ENCODE data around the gene FEN1.

FEN1 gene

GRCh38 chr11:61787928-61788491 lies 4.7 kb upstream of the FEN1 start:
- H4K91ac ChIP-seq (ENCODE audit: low read depth, low read length) = no peak overlapping the region
- whole genome bisulfite sequencing (ENCODE audit: extremely low coverage, insufficient coverage, insufficient read length) = no CpG with 5 or more reads among the region's 9 CpGs

GRCh38 chr11:61791737-61792309 lies 888 bp upstream of the FEN1 start:
- Histone ChIP-seq H3K4ac (ENCODE audit: low read depth, low read length) (peak overlapping the region; percentile 56), H2BK12ac (ENCODE audit: low read length) (no peak overlapping the region), H3K27ac (ENCODE audit: low read depth, low read length) (peak overlapping the region; percentile 88), H4K12ac (ENCODE audit: low read depth, low read length) (peak overlapping the region; percentile 93), H3K18ac (ENCODE audit: low read length) (peak overlapping the region; percentile 70), H3K9me3 (ENCODE audit: insufficient read depth, low read depth, low read length) (no peaks in the 10 kb centered on the region), H4K8ac (ENCODE audit: low read depth, low read length) (peak overlapping the region; percentile 99), H2AFZ (ENCODE audit: insufficient read depth, low read length, poor library complexity) (peak overlapping the region; percentile 97), H3K23ac (ENCODE audit: low read length) (no peak overlapping the region), H3K4me3 (ENCODE audit: low read depth, low read length) (peak overlapping the region; percentile 92), H3K79me2 (ENCODE audit: control insufficient read depth, insufficient read depth, low read length, poor library complexity) (peaks cover 20% of the 10 kb centered on the region), H3K36me3 (ENCODE audit: control insufficient read depth in 1 of 2, insufficient read depth in 2 of 2, low read length in 2 of 2) (peaks cover 48 to 49% of the 10 kb centered on the region in 2 experiments), H4K91ac (ENCODE audit: low read depth, low read length) (peak overlapping the region; percentile 100), H3K79me1 (ENCODE audit: low read length) (peaks cover 15% of the 10 kb centered on the region), H3K14ac (ENCODE audit: low read length) (peak overlapping the region; percentile 99), H2BK5ac (ENCODE audit: low read depth, low read length, poor library complexity) (peak overlapping the region; percentile 100), H2BK120ac (ENCODE audit: insufficient read depth, low read length, poor library complexity) (peak overlapping the region; percentile 99), H3K27me3 (ENCODE audit: insufficient read depth, low read length) (no peaks in the 10 kb centered on the region), H3K4me1 (ENCODE audit: control insufficient read depth in 1 of 2, insufficient read depth in 2 of 2, low read length in 2 of 2) (peaks cover 3 to 5% of the 10 kb centered on the region in 2 experiments), H3K9ac (ENCODE audit: low read length) (peak overlapping the region; percentile 99), H2AK5ac (ENCODE audit: low read length) (peak overlapping the region; percentile 14), H3K4me2 (ENCODE audit: low read length) (peak overlapping the region; percentile 93)
- WGBS (ENCODE audit: extremely low coverage, insufficient coverage, insufficient read length) = no CpG with 5 or more reads among the region's 14 CpGs
- peak; percentile 64 to 77 for DNase-seq

More at GRCh38 chr11:61787928-61788491, 4.7 kb upstream of the FEN1 start:
- Histone ChIP-seq H3K27ac (ENCODE audit: low read depth, low read length) (no peak overlapping the region), H2BK5ac (ENCODE audit: low read depth, low read length, poor library complexity) (no peak overlapping the region), H3K14ac (ENCODE audit: low read length) (no peak overlapping the region), H3K36me3 (ENCODE audit: control insufficient read depth in 1 of 2, insufficient read depth in 2 of 2, low read length in 2 of 2) (peaks cover 62 to 63% of the 10 kb centered on the region in 2 experiments), H3K79me1 (ENCODE audit: low read length) (peaks cover 12% of the 10 kb centered on the region), H4K8ac (ENCODE audit: low read depth, low read length) (no peak overlapping the region), H3K9ac (ENCODE audit: low read length) (no peak overlapping the region), H2BK120ac (ENCODE audit: insufficient read depth, low read length, poor library complexity) (no peak overlapping the region), H3K4me2 (ENCODE audit: low read length) (no peak overlapping the region), H3K4ac (ENCODE audit: low read depth, low read length) (no peak overlapping the region), H3K4me1 (ENCODE audit: control insufficient read depth in 1 of 2, insufficient read depth in 2 of 2, low read length in 2 of 2) (peaks cover 7 to 17% of the 10 kb centered on the region in 2 experiments), H3K4me3 (ENCODE audit: low read depth, low read length) (no peak overlapping the region), H4K12ac (ENCODE audit: low read depth, low read length) (no peak overlapping the region), H2BK12ac (ENCODE audit: low read length) (no peak overlapping the region), H3K27me3 (ENCODE audit: insufficient read depth, low read length) (no peaks in the 10 kb centered on the region), H3K23ac (ENCODE audit: low read length) (no peak overlapping the region), H2AFZ (ENCODE audit: insufficient read depth, low read length, poor library complexity) (no peak overlapping the region), H3K9me3 (ENCODE audit: insufficient read depth, low read depth, low read length) (peaks cover 1% of the 10 kb centered on the region), H2AK5ac (ENCODE audit: low read length) (no peak overlapping the region), H3K79me2 (ENCODE audit: control insufficient read depth, insufficient read depth, low read length, poor library complexity) (peaks cover 11% of the 10 kb centered on the region), H3K18ac (ENCODE audit: low read length) (no peak overlapping the region)
- peak in 1 of 2 donors; percentile 21 for DNase-seq

GRCh38 chr11:61793083-61793828 lies 545 bp downstream of the FEN1 start:
- WGBS (ENCODE audit: extremely low coverage, insufficient coverage, insufficient read length) = no CpG with 5 or more reads among the region's 29 CpGs
- peaks cover 15% of the 10 kb centered on the region for H3K79me1 ChIP-seq (ENCODE audit: low read length)
- peak overlapping the region; percentile 93 for H4K12ac ChIP-seq (ENCODE audit: low read depth, low read length)
- peak overlapping the region; percentile 99 for H4K8ac ChIP-seq (ENCODE audit: low read depth, low read length)
- no peak overlapping the region for H3K23ac ChIP-seq (ENCODE audit: low read length)
- peak in 1 of 2 donors; percentile 18 for DNase-seq
- H2AFZ ChIP-seq (ENCODE audit: insufficient read depth, low read length, poor library complexity) = peak overlapping the region; percentile 97
- H3K4ac ChIP-seq (ENCODE audit: low read depth, low read length) = peak overlapping the region; percentile 94
- peaks cover 33 to 38% of the 10 kb centered on the region in 2 experiments for H3K36me3 ChIP-seq (ENCODE audit: control insufficient read depth in 1 of 2, insufficient read depth in 2 of 2, low read length in 2 of 2)
- H3K4me1 ChIP-seq (ENCODE audit: control insufficient read depth in 1 of 2, insufficient read depth in 2 of 2, low read length in 2 of 2) = peaks cover 3 to 5% of the 10 kb centered on the region in 2 experiments
- H3K9ac ChIP-seq (ENCODE audit: low read length) = peak overlapping the region; percentile 92
- no peaks in the 10 kb centered on the region for H3K27me3 ChIP-seq (ENCODE audit: insufficient read depth, low read length)
- peak overlapping the region; percentile 99 for H2BK120ac ChIP-seq (ENCODE audit: insufficient read depth, low read length, poor library complexity)
- peak overlapping the region; percentile 93 for H2AK5ac ChIP-seq (ENCODE audit: low read length)
- H2BK12ac ChIP-seq (ENCODE audit: low read length) = no peak overlapping the region
- peak overlapping the region; percentile 93 for H3K4me2 ChIP-seq (ENCODE audit: low read length)
- peak overlapping the region; percentile 99 for H3K14ac ChIP-seq (ENCODE audit: low read length)
- peaks cover 20% of the 10 kb centered on the region for H3K79me2 ChIP-seq (ENCODE audit: control insufficient read depth, insufficient read depth, low read length, poor library complexity)
- H3K27ac ChIP-seq (ENCODE audit: low read depth, low read length) = peak overlapping the region; percentile 52
- peak overlapping the region; percentile 100 for H4K91ac ChIP-seq (ENCODE audit: low read depth, low read length)
- H3K9me3 ChIP-seq (ENCODE audit: insufficient read depth, low read depth, low read length) = no peaks in the 10 kb centered on the region
- peak overlapping the region; percentile 100 for H2BK5ac ChIP-seq (ENCODE audit: low read depth, low read length, poor library complexity)
- H3K4me3 ChIP-seq (ENCODE audit: low read depth, low read length) = peak overlapping the region; percentile 92
- peak overlapping the region; percentile 71 for H3K18ac ChIP-seq (ENCODE audit: low read length)

GRCh38 chr11:61793829-61794204 lies 1.1 kb downstream of the FEN1 start:
- H2AFZ ChIP-seq (ENCODE audit: insufficient read depth, low read length, poor library complexity) = no peak overlapping the region
- peak overlapping the region; percentile 94 for H3K4ac ChIP-seq (ENCODE audit: low read depth, low read length)
- no peak overlapping the region for H4K91ac ChIP-seq (ENCODE audit: low read depth, low read length)
- no peak overlapping the region for H2BK120ac ChIP-seq (ENCODE audit: insufficient read depth, low read length, poor library complexity)
- no peak overlapping the region for H2AK5ac ChIP-seq (ENCODE audit: low read length)
- peaks cover 29 to 34% of the 10 kb centered on the region in 2 experiments for H3K36me3 ChIP-seq (ENCODE audit: control insufficient read depth in 1 of 2, insufficient read depth in 2 of 2, low read length in 2 of 2)
- peaks cover 20% of the 10 kb centered on the region for H3K79me2 ChIP-seq (ENCODE audit: control insufficient read depth, insufficient read depth, low read length, poor library complexity)
- H3K23ac ChIP-seq (ENCODE audit: low read length) = no peak overlapping the region
- no peak overlapping the region for H3K9ac ChIP-seq (ENCODE audit: low read length)
- H3K4me2 ChIP-seq (ENCODE audit: low read length) = peak overlapping the region; percentile 93
- WGBS (ENCODE audit: extremely low coverage, insufficient coverage, insufficient read length) = no CpG with 5 or more reads among the region's 3 CpGs
- H3K4me1 ChIP-seq (ENCODE audit: control insufficient read depth in 1 of 2, insufficient read depth in 2 of 2, low read length in 2 of 2) = peaks cover 3 to 5% of the 10 kb centered on the region in 2 experiments
- no peak overlapping the region for H4K8ac ChIP-seq (ENCODE audit: low read depth, low read length)
- H3K79me1 ChIP-seq (ENCODE audit: low read length) = peaks cover 15% of the 10 kb centered on the region
- no peak for DNase-seq
- H3K4me3 ChIP-seq (ENCODE audit: low read depth, low read length) = no peak overlapping the region
- H2BK5ac ChIP-seq (ENCODE audit: low read depth, low read length, poor library complexity) = no peak overlapping the region
- no peak overlapping the region for H4K12ac ChIP-seq (ENCODE audit: low read depth, low read length)
- H3K18ac ChIP-seq (ENCODE audit: low read length) = no peak overlapping the region
- H2BK12ac ChIP-seq (ENCODE audit: low read length) = no peak overlapping the region
- H3K27ac ChIP-seq (ENCODE audit: low read depth, low read length) = no peak overlapping the region
- no peaks in the 10 kb centered on the region for H3K9me3 ChIP-seq (ENCODE audit: insufficient read depth, low read depth, low read length)
- no peaks in the 10 kb centered on the region for H3K27me3 ChIP-seq (ENCODE audit: insufficient read depth, low read length)
- no peak overlapping the region for H3K14ac ChIP-seq (ENCODE audit: low read length)
